Adipocyte (in vitro differentiated cells): ENCODE data around the gene EIF4B.

ENCODE experiments used
- DNase-seq: peaks from one replicate; pipeline ENCODE4 v3.0.0-alpha.2; 2015; ENCODE audit warnings: low read depth
- H3K27me3 ChIP-seq: replicated peaks from 2 replicates; pipeline ENCODE4 v1.7.0; 2013; ENCODE audit warnings: mild to moderate bottlenecking, low read length, moderate library complexity; ENCODE audit not compliant: control insufficient read depth, insufficient read depth
- H3K36me3 ChIP-seq: 2 replicates; pipeline ENCODE4 v1.7.0; 2013; ENCODE audit warnings: low read length, mild to moderate bottlenecking, moderate library complexity; ENCODE audit not compliant: control insufficient read depth, insufficient read depth, severe bottlenecking
- H3K4me1 ChIP-seq: 2 replicates; pipeline ENCODE4 v1.7.0; 2013; ENCODE audit warnings: mild to moderate bottlenecking, low read length, moderate library complexity; ENCODE audit not compliant: control insufficient read depth, insufficient read depth
- H3K4me3 ChIP-seq: 2 replicates; pipeline ENCODE4 v1.7.0; 2013; ENCODE audit warnings: mild to moderate bottlenecking, low read length, moderate library complexity
- H3K9ac ChIP-seq: 2 replicates; pipeline ENCODE4 v1.7.0; 2013; ENCODE audit warnings: mild to moderate bottlenecking, low read length, moderate library complexity
- H3K9me3 ChIP-seq: 2 replicates; pipeline ENCODE4 v1.7.0; 2013; ENCODE audit warnings: mild to moderate bottlenecking, low read length, moderate library complexity; ENCODE audit not compliant: control insufficient read depth

EIF4B gene

GRCh38 chr12:53068811-53069585 lies 62.7 kb downstream of the EIF4B start:
- H3K4me3 ChIP-seq, result peak overlapping the region; percentile 30
- DNase-seq, result peak; percentile 27
- H3K36me3 ChIP-seq, result peaks cover 5% of the 10 kb centered on the region
- no peaks in the 10 kb centered on the region for H3K27me3 ChIP-seq
- H3K9me3 ChIP-seq, result no peaks in the 10 kb centered on the region
- peaks cover 83% of the 10 kb centered on the region for H3K4me1 ChIP-seq
- H3K9ac ChIP-seq, result peak overlapping the region; percentile 89

GRCh38 chr12:53069621-53070410 lies 63.6 kb downstream of the EIF4B start:
- peaks cover 83% of the 10 kb centered on the region for H3K4me1 ChIP-seq
- no peaks in the 10 kb centered on the region for H3K9me3 ChIP-seq

GRCh38 chr12:53070877-53071492 lies 64.7 kb downstream of the EIF4B start:
- peaks cover 72% of the 10 kb centered on the region for H3K4me1 ChIP-seq
- H3K4me3 ChIP-seq, result peak overlapping the region; percentile 14
- peaks cover 15% of the 10 kb centered on the region for H3K36me3 ChIP-seq
- no peaks in the 10 kb centered on the region for H3K9me3 ChIP-seq
- H3K27me3 ChIP-seq, result no peaks in the 10 kb centered on the region
- peak overlapping the region; percentile 89 for H3K9ac ChIP-seq
- DNase-seq, result no peak

More at GRCh38 chr12:53069621-53070410, 63.6 kb downstream of the EIF4B start:
- H3K27me3 ChIP-seq, result no peaks in the 10 kb centered on the region
- peak; percentile 27 for DNase-seq
- peak overlapping the region; percentile 89 for H3K9ac ChIP-seq
- peak overlapping the region; percentile 30 for H3K4me3 ChIP-seq
- H3K36me3 ChIP-seq, result peaks cover 8% of the 10 kb centered on the region

GRCh38 chr12:53071591-53072551 lies 65.6 kb downstream of the EIF4B start:
- H3K9ac ChIP-seq, result peak overlapping the region; percentile 89
- no peak for DNase-seq
- no peaks in the 10 kb centered on the region for H3K27me3 ChIP-seq
- H3K36me3 ChIP-seq, result peaks cover 23% of the 10 kb centered on the region
- H3K4me1 ChIP-seq, result peaks cover 65% of the 10 kb centered on the region
- H3K9me3 ChIP-seq, result no peaks in the 10 kb centered on the region
- H3K4me3 ChIP-seq, result peak overlapping the region; percentile 53

- Histone ChIP-seq H3K4me1 (peaks cover 62% of the 10 kb centered on the region), H3K36me3 (peaks cover 29% of the 10 kb centered on the region), H3K4me3 (peak overlapping the region; percentile 5), H3K9me3 (no peaks in the 10 kb centered on the region), H3K9ac (peak overlapping the region; percentile 24), H3K27me3 (no peaks in the 10 kb centered on the region)
- no peak for DNase-seq
Measured at GRCh38 chr12:53073881-53074280, 67.6 kb downstream of the EIF4B start.

- Histone ChIP-seq H3K27me3 (no peaks in the 10 kb centered on the region), H3K36me3 (peaks cover 29% of the 10 kb centered on the region), H3K9me3 (no peaks in the 10 kb centered on the region), H3K9ac (peak overlapping the region; percentile 24), H3K4me1 (peaks cover 57% of the 10 kb centered on the region), H3K4me3 (peak overlapping the region; percentile 5)
- no peak for DNase-seq
Measured at GRCh38 chr12:53074283-53074998, 68.2 kb downstream of the EIF4B start.

GRCh38 chr12:53074999-53075370 lies 68.7 kb downstream of the EIF4B start:
- no peak overlapping the region for H3K4me3 ChIP-seq
- H3K4me1 ChIP-seq, result peaks cover 56% of the 10 kb centered on the region
- H3K9me3 ChIP-seq, result no peaks in the 10 kb centered on the region
- no peaks in the 10 kb centered on the region for H3K27me3 ChIP-seq
- no peak overlapping the region for H3K9ac ChIP-seq
- no peak for DNase-seq
- peaks cover 29% of the 10 kb centered on the region for H3K36me3 ChIP-seq

- Histone ChIP-seq H3K9ac (peak overlapping the region; percentile 26), H3K4me1 (peaks cover 53% of the 10 kb centered on the region), H3K27me3 (no peaks in the 10 kb centered on the region), H3K4me3 (no peak overlapping the region), H3K36me3 (peaks cover 29% of the 10 kb centered on the region), H3K9me3 (no peaks in the 10 kb centered on the region)
- DNase-seq, result no peak
Measured at GRCh38 chr12:53076461-53076860, 70.2 kb downstream of the EIF4B start.

GRCh38 chr12:53077030-53077429 lies 70.8 kb downstream of the EIF4B start:
- Histone ChIP-seq H3K36me3 (peaks cover 29% of the 10 kb centered on the region), H3K9me3 (no peaks in the 10 kb centered on the region), H3K27me3 (no peaks in the 10 kb centered on the region), H3K9ac (no peak overlapping the region), H3K4me3 (no peak overlapping the region), H3K4me1 (peaks cover 48% of the 10 kb centered on the region)
- no peak for DNase-seq
